Forelimb muscle (tissue), 1 donor: ENCODE results near the gene ANOS1. TPM values are rescaled to one million over a fixed set of nuclear protein-coding genes. Genes with fewer than 3 reads are reported as not detected.

Experiments used
- DNase-seq: peaks from one replicate; pipeline ENCODE4 v3.0.0-alpha.2; 2013; ENCODE audit warnings: low read depth
- polyA plus RNA-seq: library from polyadenylated mRNA; unstranded; fragments of 120-200 nt; gene quantifications from one replicate; pipeline ENCODE4 v1.2.1, GENCODE V29; 2013; ENCODE audit not compliant: insufficient read length

ANOS1 gene
- polyA plus RNA-seq, 1 donor = 27.7 TPM

DNA sequence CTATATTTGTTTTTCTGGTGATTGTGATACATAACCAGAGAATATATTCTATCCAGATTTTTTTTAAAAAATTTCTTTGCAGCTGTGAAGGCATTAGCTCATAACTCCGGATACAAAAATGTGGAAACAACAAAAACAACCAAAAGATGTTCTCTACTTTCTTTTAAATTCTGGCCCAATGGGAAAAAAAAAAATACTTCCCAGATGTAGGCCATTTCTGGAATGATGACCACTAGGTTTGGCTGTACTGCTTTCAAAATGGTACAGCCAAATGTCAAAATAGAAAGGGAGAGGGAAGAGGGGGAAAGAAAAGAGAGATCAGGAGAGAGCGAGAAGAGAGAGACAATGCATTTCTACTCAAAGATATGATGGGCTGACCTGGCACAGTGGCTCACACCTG is 14.6 kb downstream of the ANOS1 start:
- DNase-seq = peak; percentile 65

DNA sequence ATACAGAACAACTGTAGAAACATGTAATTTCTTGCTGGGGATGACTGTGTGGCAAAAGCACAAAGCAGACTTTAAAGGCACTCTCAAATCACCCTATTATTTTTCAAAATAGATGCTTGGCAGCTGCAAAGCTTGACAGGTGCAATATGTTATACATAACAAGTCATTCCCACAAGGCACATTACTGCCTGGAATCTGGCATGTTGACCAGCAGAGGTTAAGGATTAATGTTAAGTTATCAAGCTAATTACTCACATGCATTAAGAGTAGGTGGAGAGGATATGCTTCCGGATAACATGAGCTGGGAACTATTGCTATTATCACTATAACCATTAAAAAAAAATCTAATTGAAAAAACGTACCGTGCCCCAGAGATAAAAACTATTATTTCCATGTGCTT is 17.8 kb downstream of the ANOS1 start:
- DNase-seq = no peak

DNA sequence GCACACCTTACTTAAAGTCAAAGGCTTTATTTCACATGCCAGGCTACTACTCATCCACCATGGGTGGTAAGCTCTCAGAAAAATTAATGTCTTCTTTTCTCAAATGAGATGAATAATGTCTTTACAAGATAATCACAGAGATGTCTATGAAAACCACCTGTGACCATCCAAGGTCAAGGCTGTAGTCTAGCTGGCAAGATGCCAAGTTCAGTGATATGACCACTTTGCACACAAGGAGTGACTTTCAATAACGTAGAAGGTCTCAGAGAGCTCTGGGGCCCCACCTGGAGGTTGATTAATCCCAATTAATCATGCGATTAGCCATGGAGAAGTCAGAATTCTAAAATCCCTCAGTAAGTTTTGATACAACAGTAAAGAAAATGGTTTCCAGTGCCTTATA is 20.5 kb downstream of the ANOS1 start:
- no peak for DNase-seq

DNA sequence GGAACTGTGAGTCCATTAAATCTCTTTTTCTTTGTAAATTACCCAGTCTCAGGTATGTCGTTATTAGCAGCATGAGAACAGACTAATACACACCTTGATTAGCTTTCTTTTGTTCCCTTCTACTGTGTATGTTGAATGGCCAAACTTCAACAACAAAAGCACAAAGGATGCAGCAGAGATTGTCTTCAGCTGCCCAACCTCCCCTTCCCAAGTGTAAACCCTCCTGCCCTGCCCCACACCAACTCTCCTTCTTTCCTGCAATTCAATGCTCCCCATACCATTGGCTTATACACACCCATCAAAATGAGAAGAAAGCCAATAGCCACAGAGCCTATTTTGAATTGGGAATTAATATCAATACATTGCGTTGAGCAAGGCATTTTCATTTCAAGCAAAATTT is 27.8 kb downstream of the ANOS1 start:
- no peak for DNase-seq

DNA sequence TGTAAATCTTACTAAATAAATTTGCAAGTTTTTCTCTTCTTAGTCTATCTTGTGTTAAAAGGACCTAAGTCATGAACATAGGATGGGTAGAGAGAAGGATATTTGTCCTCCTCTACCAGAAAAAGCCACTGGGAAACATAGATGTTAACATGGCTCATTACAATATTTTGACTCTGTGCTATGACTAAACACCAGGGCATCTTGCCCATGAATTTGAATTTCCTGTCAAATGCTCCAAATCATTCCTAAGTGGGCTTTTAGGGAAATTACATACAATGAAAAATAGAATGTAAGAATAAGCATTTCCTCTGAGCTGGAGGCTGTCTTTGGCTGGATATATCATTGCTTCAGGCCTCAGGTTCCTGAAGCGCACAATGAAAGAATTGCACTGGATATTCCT is 39.1 kb downstream of the ANOS1 start:
- no peak for DNase-seq

DNA sequence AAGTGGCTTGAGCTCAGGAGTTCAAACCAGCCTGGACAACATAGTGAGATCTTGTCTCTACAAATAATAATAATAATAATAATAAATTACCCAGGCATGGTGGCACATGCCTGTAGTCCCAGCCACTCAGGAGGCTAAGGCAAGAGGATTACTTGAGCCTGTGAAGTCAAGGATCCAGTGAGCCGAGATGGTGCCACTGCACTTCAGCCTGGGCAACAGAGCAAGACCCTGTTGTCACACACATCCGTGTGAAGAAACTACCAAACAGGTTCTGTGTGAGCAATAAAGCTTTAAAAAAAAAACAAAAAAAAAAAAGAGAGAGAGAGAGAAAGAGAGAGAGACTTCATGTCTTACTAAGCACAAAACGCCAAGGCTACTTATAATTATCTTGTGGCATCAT is 42.5 kb downstream of the ANOS1 start:
- DNase-seq = no peak

DNA sequence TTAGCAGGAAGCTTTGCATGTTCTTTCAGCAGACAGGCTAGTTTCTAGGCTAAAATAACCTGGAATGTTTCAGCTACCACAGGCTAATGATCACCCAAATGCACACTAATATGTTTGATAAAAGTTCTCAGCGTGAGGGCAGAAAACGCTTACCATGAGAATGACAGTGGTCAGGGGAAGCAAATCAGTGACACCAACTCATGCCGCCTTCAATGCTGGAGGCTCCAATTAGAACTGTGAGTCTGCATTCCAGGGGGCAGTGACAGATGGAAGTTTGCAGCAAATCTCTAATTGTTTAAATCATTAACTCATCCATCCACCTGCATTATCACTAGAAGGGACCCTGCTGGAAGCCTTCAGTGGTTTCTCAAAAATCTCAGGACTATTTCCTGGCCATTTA is 43.2 kb downstream of the ANOS1 start:
- DNase-seq = no peak

DNA sequence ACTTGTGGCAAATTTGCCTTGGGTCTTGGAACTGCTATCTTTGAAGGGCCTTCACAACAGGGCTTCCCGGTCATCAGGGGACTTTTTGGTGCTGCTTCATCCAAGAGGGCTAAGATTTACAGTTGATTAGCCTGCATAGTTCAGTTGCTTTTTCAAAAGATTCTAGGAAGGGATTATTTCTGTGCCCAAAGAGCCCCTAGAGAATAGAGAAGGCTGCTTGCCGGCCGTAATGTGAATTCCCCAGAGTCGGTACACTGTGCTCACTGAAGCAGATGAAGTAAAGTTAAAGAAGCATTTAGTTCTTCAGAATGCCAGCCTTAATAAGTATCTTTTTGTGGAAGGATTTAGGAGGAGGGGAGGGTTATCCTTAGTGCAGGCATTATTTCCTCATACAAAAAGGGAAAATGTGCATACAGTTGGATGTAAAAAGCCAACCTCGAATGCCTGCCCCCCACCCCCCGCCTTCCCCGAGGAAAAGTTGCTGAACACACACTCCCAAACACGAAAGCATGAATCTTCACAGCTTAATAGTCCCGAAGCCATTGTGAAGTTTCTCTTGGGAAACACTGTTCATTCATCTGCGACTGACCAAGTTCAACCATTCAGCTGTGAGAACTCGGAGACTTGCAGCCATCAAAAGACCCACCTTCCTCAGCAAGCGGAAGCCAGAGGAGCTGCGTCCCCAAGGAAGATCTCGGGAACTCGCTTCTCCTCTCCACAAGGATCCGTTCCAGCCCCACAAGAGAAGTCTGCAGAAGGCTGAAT is 47.6 kb downstream of the ANOS1 start:
- DNase-seq = no peak

DNA sequence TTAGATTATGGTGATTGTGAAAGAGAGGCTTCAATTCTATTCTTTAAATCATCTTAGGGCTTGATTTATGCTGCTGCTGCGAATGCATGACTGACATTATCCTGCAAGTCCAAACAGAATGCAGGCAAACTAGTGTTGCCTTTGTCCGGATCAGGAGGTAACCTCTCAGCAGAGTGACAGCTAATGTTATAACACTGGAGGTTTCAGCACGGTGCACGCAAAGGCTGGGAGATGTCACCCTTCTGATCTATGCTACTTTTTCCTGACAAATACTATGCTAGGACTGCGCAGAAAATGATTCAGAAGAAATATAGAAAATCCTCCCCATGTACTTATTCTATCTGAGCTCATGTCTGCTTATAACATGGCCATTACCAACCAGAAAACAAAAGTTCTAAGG is 48.2 kb downstream of the ANOS1 start:
- DNase-seq = no peak

DNA sequence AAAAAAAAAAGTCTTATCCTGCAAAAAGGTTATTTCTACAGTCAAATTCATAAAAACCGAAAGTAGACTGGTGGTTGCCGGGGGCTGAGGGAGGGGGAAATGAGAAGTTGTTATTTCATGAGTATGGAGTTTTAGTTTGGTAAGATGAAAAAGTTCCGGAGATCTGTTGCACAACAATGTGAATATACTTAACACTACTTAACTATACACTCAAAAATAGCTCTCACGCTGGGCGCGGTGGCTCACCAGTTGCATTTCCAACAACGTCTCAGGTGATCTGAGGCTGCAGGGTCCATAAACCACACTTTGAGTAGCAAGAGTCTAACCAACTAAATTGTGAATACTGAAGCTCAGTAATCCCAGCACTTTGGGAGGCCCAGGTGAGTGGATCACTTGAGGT is 52.4 kb downstream of the ANOS1 start:
- no peak for DNase-seq

DNA sequence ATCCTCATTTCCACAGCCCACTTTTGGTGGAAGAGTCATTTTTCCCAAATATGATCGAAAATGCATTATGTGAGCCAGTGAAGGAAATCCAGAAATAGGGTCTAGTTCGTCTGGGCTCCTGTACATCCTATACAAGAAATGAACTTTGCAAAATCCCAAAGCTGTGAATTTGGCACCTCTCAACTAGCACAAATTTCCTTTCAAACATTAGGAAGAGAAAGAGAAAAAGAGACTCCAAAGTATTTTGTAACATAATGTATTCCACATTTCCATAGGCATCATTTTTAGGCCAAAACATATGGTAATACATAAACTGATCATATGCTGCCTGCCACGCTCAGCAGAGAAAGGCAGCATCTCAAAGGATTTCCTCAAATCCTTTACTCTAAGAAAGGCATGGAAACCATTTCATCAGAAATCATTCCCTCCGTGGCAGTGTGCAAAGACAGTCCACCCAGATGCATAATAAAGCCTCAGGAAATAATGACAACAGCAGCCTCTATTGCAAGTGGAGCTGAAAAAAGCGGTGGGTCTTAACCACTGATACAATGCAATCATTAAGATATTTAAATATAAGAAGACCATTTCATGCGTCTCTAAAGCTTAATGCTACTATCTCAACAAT is 56.8 kb downstream of the ANOS1 start:
- peak; percentile 56 for DNase-seq

DNA sequence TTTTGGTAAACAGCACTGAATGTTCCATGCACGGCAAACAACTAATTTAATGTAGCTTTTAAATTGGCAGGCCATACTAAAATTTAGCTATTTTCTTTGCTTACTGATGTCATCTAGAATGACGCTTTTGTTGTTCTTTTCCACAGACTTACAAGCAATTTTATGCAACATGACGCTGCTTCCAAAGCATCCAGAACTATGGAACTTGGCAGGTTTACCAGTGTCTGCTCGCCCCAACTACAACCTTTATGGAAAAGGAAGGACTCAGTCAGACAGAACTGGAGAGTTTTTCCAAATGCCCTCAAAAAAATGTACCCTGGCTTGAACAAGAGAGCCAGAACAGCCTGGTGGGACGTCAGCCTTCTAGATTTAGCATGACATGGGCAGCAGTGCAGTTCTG is 58.7 kb downstream of the ANOS1 start:
- DNase-seq = peak; percentile 40

DNA sequence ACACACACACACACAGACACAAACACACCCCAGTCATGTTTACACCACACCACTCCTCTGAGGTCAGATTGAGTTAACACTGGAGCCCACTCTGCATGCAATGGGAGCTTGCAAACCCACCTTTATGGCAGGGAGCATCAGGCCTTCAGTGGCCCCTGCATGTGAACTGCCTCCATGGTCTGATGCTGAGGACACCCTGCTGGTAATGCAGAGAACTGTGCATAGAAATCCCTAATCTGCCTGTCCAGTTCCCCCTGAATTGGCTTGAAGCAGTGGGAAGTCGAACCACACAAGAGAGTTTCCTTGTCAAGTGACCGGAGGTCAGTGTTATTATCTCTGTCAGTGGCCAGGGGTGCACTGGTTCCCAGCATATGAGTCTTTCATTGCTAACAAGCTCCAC is 59.8 kb downstream of the ANOS1 start:
- no peak for DNase-seq

DNA sequence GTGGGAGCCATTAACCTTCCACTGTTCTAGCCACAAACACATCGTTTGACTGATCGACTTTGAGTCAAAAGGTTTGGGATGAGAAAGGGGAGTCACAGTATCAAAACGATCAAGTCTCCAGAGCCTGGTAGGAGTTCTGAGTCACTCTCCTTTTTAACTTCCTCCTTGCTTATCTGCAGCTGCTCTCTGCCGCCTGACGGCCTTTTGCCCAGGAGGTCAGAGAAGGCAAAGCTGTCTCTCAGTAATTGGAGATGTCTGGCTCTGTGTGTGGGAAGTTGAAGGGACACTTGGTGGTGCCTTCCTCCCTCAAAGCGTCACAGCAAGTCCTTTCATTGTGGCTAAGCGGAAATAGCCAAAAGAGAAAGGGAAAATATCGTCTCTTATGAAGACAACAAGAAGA is 63.1 kb downstream of the ANOS1 start:
- DNase-seq = no peak

DNA sequence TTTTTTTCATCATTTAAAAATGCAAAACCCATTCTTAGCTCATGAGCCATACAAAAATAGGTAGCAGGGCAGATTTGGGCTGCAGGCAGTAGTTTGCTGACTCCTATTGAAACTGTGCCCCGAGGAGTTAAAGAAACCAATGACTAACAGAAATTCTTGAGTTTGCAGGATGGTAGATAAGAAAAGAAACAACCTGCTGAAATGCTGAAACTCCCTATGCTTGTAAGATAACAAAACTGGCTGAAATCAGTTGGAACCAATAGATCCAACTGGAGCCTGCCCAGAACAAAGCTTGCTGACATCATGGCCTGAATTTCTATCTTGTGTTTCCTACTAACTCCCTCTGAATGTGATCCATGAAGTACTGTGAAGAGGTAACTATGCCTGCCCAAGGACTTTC is 68.6 kb downstream of the ANOS1 start:
- no peak for DNase-seq

DNA sequence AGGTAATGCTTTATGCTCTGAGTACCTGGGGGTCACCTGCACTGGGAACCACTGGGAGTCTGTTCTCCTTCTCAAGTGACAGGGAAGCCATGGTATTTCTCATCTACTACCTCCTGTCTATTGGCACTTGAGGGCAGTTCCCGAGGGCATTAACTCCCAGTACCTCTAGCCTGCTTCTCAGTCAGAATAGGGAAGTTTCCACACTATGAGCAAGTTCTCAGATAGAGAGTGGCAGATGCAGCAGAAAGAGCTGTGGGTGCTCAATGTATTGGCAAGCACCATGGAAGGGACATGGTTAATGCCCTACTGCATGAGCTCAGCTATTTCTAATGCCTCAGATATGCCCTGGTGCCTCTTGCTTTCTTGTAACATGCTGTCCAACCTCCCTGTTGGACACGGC is 74.1 kb downstream of the ANOS1 start:
- DNase-seq = no peak

DNA sequence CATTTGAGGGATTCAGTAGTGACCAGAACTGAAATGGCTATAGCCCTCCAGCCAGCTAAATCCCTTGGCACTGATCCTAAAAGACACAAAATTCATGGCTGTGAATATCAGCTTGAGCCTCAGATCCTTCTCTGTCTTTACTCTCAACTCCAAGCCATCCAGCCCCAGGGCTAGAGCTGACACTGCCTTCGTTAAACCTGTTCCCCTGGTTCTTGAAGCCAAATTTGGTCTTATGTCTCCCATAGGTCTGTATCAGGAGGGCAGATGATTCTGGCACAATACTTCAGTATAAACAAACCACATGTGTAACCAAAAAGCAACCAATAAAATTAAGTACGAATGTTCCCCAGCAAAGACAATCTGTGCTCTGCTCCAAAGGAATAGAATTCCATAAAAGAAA is 78.0 kb downstream of the ANOS1 start:
- DNase-seq = no peak

DNA sequence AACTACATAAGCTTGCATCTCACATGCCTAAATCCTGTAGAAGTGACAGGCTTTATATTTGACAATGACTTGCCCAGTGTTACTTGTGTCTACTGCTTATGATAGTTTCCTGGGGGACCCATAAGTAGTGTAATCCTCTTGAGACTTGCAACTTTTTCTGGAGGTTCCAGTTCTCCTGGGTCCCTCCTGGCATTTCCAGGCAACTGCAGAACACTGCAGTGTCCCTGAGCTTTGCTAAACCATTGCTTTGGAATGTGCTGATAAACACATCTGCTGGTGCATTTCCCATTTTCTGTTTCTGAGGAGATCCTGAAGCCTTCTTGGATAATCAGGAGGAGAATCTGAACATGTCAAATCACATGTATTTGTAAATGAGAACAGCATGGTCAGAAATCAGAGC is 82.0 kb downstream of the ANOS1 start:
- no peak for DNase-seq

DNA sequence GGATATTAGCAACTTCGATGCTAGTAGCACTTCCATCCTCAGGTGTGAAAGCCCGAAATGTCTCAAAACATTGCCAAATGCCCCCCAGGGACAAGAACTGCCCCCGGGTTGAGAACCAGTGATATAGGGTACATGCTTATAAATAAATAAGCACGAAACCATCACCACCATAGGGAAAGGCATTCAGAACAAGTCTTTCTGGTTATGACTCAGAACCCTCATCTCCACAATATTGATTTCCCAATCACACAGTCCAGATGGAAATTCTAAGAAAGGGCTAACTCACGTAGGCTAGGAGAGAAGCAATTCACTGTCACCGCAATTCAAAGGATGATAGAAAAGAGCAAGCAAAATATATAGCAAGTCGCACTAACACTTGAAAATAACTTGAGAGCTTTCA is 84.8 kb downstream of the ANOS1 start:
- DNase-seq = no peak

DNA sequence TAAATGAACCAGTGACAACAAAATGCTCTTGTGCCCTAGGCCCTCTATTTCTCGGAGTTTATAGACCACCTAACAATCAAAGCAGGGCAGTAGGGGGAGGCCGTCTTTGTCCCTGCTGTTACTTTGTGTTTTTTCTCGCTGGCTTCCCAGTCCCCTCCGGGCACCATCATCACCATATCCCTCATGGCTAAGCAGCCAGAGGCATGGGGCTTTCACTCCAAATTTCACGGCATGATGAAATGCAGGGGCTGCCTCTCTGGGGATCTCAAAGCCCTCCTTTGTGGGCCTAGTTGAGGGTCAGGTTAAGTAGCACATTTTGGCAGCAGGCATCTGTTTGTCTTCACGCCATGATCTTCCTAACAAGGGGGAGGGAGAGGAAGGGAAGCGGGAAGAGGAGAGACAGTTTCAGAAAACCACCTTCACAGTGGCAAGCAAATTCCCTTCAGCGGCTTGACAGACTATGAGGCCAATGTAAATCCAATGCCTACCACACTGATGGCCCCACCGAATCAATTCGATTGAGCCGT is 91.9 kb downstream of the ANOS1 start:
- no peak for DNase-seq

DNA sequence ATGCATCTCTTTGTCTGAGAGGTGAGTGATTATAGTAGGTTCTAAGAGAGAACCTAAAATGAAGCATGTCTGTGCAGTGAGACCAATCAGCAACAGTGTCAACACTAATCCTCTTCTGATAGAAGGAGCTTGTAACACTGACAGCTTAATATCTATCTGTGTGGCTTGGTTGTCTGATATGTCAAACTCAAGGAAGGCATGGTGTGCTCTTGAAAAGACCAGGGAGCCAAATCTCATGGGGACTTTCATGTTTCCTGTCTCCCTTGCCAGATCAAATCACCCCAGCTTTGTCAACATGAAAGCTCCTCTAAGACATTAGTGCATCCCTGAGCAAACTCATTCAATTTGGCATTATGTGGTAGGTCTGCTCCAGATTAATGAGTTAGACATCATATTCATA is 95.4 kb downstream of the ANOS1 start:
- DNase-seq = no peak

DNA sequence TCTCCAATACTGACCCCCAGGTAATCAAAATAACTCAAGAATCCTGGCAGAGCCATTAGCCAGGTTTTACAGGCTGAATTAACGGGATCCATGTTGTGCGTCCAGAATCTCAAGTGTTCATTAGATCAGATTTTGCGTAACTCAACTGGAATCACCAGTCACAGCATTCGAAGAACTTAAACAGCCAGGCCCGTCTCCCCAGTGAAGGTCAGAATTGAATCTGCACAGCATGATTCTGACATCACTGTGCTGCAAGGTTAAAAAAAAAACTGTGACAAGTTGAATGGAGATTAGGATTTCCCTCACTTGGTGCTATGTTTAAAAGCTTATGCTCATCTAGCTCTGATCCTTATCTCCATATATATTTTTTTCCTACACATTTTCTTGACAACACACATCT is 96.1 kb downstream of the ANOS1 start:
- DNase-seq = no peak

DNA sequence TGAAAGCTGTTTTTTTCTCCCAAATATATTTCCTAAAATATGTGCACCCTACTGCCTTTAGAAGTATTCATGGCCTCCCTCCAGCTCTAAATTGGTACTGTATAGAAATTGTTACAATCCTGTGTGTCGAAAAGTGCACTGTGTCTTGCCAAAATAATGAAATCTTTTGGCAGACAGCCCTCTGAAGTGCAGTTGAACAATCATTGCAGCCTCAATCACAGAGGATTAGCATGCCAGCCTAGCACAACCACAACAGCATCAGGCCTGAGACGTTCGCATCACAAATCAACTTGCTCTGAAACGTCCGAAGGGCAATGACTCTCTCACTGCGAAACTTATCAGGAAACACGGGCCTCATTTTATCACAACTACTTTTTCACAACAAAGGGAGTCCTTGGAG is 99.0 kb downstream of the ANOS1 start:
- DNase-seq = no peak

DNA sequence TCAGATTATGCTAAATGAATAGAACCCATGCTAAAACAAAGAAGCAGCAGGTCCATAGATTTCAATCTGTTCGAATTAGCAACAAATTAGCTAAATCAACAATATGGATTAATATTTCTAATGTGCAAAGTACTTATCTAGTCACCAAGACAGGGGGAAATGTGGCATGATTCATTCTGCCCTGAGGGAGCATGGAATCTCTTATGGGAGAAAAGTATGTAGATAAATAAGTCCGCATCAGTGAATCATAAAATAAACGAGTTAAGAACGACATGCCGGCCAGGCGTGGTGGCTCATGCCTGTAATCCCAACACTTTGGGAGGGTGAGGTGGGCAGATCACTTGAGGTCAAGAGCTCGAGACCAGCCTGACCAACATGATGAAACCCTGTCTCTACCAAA is 102.1 kb downstream of the ANOS1 start:
- DNase-seq = no peak
